HFF-Myc (cell line): Measurements from ENCODE around the gene ZNF586.
A peak's percentile ranks its signal among the peaks of the same experiment; 100 is the strongest.
"Not testable (repeated sequence)": the region's sequence is repeated elsewhere in the genome, so short reads cannot be mapped to it uniquely, and the experiment has no call there.

Experiments used
- DNase-seq: peaks from one replicate; pipeline ENCODE4 v3.0.0-alpha.2; 2011; ENCODE audit warnings: low read depth; ENCODE audit errors: extremely low read depth
- H3K4me3 ChIP-seq: replicated peaks from 2 replicates; pipeline ENCODE4 v1.5.1; 2011; ENCODE audit warnings: low read depth, mild to moderate bottlenecking, control low read depth, low read length
- TF ChIP-seq, protein P1 (sequence below): IDR thresholded peaks from 2 replicates; pipeline ENCODE4 v1.5.1; 2012; ENCODE audit warnings: mild to moderate bottlenecking, low read depth, low read length, control low read depth; ENCODE audit errors: missing control alignments

Gene ZNF586

DNA sequence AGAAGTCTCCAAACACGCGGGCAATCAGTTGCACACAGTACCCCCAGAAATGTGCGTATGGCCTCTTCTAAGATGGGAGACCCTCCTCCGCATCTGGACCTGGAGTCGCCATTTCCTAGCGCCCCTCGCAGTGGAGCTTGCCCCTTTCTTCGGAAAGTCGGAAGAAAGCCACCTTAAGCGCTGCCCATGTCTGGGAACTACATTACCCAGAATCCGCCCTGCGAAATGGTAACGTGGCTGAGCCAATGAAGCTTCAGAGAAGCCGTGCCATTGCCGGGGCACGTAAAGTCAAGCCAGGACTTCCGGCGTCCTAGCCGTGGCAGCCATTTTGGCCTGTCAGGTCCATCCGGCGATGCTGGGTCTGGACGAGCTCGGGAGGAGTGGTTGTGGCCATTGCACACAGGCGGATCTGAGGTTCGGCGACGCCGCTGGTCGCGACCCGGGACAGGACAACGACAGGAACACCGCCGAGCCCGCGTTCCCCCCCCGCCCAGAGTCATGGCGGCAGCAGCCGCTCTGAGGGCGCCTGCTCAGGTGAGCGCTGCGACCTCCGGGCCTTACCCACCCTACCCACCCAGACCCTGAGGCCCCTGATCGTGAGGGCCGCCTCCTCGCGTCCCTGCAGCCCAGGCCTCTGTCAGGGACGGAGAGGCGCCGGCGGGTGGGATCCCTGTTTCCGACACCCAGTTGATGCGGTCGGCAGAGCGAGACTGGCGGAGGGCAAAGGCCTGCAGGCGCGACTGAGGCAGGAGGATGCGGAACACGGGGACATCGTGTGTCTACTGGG is at the start of gene ZNF586:
Gene ZNF586, plus strand, starts transcription at position 332 of the 787 bp plus-strand sequence. Its CDS starts 167 bp downstream, at position 499.
- peak within 1 kb of the TSS; percentile 68 for H3K4me3 ChIP-seq
- TF ChIP-seq, protein P1, sequence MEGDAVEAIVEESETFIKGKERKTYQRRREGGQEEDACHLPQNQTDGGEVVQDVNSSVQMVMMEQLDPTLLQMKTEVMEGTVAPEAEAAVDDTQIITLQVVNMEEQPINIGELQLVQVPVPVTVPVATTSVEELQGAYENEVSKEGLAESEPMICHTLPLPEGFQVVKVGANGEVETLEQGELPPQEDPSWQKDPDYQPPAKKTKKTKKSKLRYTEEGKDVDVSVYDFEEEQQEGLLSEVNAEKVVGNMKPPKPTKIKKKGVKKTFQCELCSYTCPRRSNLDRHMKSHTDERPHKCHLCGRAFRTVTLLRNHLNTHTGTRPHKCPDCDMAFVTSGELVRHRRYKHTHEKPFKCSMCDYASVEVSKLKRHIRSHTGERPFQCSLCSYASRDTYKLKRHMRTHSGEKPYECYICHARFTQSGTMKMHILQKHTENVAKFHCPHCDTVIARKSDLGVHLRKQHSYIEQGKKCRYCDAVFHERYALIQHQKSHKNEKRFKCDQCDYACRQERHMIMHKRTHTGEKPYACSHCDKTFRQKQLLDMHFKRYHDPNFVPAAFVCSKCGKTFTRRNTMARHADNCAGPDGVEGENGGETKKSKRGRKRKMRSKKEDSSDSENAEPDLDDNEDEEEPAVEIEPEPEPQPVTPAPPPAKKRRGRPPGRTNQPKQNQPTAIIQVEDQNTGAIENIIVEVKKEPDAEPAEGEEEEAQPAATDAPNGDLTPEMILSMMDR: no peak
- DNase-seq: peak; percentile 83

DNA sequence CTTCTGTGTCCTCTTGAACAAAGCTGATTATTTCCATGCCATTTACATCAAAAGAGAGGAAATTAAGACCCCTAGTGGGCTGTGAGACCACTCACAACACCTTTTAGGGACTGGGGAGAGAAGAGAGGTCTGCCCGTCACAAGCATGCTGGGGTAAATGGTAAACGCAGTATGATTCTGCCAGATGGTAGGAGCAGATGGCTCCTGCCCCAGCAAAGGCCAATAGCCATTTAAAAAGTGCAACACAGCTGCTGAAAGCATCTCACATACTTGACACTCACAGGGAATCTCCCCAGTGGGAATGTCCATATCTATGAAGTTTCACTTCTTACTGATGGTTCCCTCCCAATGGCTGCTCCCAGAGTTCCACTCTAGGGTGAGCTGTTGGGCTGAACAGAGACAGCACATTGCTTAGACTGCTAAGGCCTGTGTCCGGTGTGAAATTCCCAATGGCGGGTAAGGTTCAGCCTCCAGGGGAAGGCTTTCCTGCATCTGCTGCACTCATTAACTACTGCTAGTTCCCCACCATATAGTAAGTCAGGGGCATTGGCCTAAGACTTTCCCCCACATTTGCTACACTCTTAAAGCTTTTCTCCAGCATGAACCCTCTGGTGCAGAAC is 49.5 kb upstream of the ZNF586 start:
- H3K4me3 ChIP-seq: no peak overlapping the region
- TF ChIP-seq, protein P1: no peak
- no peak for DNase-seq

DNA sequence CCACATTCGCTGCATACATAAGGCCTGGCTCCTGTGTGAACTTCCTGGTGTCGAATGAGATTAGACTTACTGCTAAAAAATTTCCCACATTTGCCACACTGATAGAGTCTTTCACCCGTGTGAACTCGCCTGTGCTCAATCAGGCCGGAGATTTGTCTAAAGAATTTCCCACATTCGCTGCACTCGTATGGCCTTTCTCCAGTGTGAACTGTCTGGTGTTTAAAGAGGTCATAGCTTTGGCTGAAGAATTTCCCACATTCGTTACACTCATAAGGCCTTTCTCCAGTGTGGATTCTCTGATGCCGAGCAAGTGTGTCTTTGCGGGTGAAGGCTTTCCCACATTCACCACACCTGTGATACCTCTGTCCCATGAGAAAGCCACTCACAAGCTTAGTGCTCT is 48.6 kb upstream of the ZNF586 start:
- H3K4me3 ChIP-seq: no peak overlapping the region
- DNase-seq: no peak
- TF ChIP-seq, protein P1: no peak

DNA sequence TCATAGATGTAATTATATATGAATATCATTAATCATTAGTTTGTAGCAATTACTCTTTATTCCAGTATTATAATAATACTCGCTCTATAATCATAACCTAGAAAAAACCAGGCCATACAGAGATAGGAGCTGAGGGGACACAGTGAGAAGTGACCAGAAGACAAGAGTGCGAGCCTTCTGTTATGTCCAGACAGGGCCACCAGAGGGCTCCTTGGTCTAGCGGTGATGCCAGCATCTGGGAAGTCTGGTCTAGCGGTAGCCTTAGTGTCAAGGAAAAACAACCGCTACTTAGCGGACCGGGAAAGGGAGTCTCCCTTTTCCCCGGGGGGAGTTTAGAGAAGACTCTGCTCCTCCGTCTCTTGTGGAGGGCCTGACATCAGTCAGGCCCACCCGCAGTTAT is 31.2 kb upstream of the ZNF586 start:
- TF ChIP-seq, protein P1: peak; percentile 44
- not testable (repeated sequence) for DNase-seq, H3K4me3 ChIP-seq

DNA sequence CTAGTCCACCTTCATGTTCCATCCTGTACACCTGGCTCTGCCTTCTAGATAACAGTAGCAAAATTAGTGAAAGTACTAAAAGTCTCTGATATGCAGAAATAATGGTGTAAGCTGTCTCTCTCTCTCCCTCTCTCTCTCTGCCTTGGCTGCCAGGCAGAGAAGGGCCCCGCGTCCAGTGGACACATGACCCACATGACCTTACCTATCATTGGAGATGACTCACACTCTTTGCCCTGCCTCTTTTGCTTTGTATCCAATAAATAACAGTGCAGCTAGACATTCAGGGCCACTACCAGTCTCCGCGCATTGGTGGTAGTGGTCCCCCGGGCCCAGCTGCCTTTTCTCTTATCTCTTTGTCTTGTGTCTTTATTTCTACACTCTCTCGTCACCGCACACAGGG is 30.7 kb upstream of the ZNF586 start:
- H3K4me3 ChIP-seq, DNase-seq: not testable (repeated sequence)

DNA sequence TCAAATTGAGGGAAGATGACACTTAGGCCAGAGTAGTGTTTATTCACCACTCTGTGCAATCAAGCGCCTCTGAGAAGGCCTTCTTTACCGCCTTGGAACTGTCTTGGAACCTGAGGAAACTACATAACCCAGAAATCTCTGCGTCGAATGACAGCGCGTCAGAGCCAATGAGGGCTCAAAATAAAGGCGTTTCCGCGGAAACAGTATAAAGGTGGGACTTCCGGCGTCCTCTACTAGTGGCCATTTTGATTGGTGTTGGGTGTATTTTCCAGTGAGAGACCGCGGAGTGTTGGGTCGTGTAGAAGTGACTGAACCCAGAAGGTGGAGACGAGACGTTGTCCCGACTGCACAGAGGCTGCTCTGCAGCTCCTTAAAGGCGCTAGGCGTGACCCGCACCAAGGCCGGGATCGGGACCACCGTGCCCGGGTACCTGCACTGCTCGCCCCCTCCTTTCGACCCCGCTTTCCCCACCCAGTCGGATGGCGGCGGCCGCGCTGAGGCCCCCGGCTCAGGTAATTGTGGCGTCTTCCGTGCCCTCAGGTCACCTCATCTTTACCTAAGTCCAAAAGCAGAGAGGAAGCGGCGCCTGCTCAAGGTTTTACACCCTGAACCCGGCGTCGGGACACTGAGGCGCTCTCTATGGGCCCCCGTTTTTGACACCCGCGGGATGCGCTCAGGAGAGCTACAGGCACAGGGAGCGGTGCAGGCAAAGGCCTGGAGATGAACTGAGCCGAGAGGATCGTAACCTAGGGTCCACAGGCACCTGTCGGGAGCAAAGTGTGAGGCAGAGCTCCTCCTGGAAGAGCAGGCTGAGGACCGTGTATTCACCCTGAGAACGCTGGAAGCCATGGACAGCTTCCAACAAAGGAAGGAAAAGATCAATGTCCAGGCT is 22.6 kb upstream of the ZNF586 start, which contains the start of gene ZNF776:
Gene ZNF776, plus strand, starts transcription at position 236 of the 892 bp plus-strand sequence. Its CDS starts 244 bp downstream, at position 480.
- DNase-seq: peak; percentile 87
- peak within 1 kb of the TSS; percentile 60 for H3K4me3 ChIP-seq
- TF ChIP-seq, protein P1: no peak
